Duodenal mucosa (tissue), 2 donors: ENCODE results near the gene AATF.

Source experiments
- H3K27ac ChIP-seq: one replicate; pipeline ENCODE4 v1.7.0; 2013; ENCODE audit warnings: low read depth, low read length
- H3K27me3 ChIP-seq, 2 donors: one replicate each; pipeline ENCODE4 v1.7.0; 2013; ENCODE audit warnings: low read length in 2 of 2, control low read depth in 1 of 2; ENCODE audit not compliant: insufficient read depth in 2 of 2, control insufficient read depth in 1 of 2
- H3K36me3 ChIP-seq, 2 donors: one replicate each; pipeline ENCODE4 v1.7.0; 2013; ENCODE audit warnings: low read length in 2 of 2, control low read depth in 1 of 2; ENCODE audit not compliant: insufficient read depth in 2 of 2, control insufficient read depth in 1 of 2
- H3K4me1 ChIP-seq, 2 donors: one replicate each; pipeline ENCODE4 v1.7.0; 2013; ENCODE audit warnings: low read length in 2 of 2, control low read depth in 1 of 2; ENCODE audit not compliant: insufficient read depth in 2 of 2, control insufficient read depth in 1 of 2
- H3K4me3 ChIP-seq, 2 donors: one replicate each; pipeline ENCODE4 v1.7.0; 2013; ENCODE audit warnings: low read length in 2 of 2, low read depth in 1 of 2
- H3K9ac ChIP-seq, 2 donors: one replicate each; pipeline ENCODE4 v1.7.0; 2013; ENCODE audit warnings: low read length in 2 of 2, low read depth in 1 of 2
- H3K9me3 ChIP-seq, 2 donors: one replicate each; pipeline ENCODE4 v1.7.0; 2013; ENCODE audit warnings: low read length in 2 of 2, control low read depth in 1 of 2; ENCODE audit not compliant: control insufficient read depth in 1 of 2

The AATF gene

GRCh38 chr17:37059493-37059892, 110.7 kb downstream of the AATF start:
- Histone ChIP-seq H3K4me3 (no peak overlapping the region), H3K27ac (no peak overlapping the region), H3K36me3 (peaks cover 4 to 21% of the 10 kb centered on the region in 2 donors), H3K27me3 (no peaks in the 10 kb centered on the region), H3K9me3 (no peaks in the 10 kb centered on the region), H3K9ac (no peak overlapping the region), H3K4me1 (peaks cover 0 to 3% of the 10 kb centered on the region in 2 donors)

GRCh38 chr17:37060094-37060493, 111.3 kb downstream of the AATF start:
- H3K9ac ChIP-seq, result no peak overlapping the region
- H3K27me3 ChIP-seq, result no peaks in the 10 kb centered on the region
- peaks cover 0 to 3% of the 10 kb centered on the region in 2 donors for H3K4me1 ChIP-seq
- H3K36me3 ChIP-seq, result peaks cover 4 to 16% of the 10 kb centered on the region in 2 donors
- H3K9me3 ChIP-seq, result no peaks in the 10 kb centered on the region
- H3K4me3 ChIP-seq, result no peak overlapping the region
- no peak overlapping the region for H3K27ac ChIP-seq

- H3K27me3 ChIP-seq, result no peaks in the 10 kb centered on the region
- H3K4me1 ChIP-seq, result peaks cover 3 to 7% of the 10 kb centered on the region in 2 donors
- no peak overlapping the region for H3K4me3 ChIP-seq
- H3K9me3 ChIP-seq, result no peaks in the 10 kb centered on the region
- peaks cover 4 to 12% of the 10 kb centered on the region in 2 donors for H3K36me3 ChIP-seq
- no peak overlapping the region for H3K9ac ChIP-seq
- H3K27ac ChIP-seq, result no peak overlapping the region
Observed at GRCh38 chr17:37060928-37061327, 112.2 kb downstream of the AATF start.

GRCh38 chr17:37062021-37062420, 113.3 kb downstream of the AATF start:
- Histone ChIP-seq H3K4me3 (no peak overlapping the region), H3K9ac (no peak overlapping the region), H3K36me3 (peaks cover under 1 to 2% of the 10 kb centered on the region in 2 donors), H3K27me3 (no peaks in the 10 kb centered on the region), H3K27ac (no peak overlapping the region), H3K4me1 (peaks cover 3 to 15% of the 10 kb centered on the region in 2 donors), H3K9me3 (no peaks in the 10 kb centered on the region)

- Histone ChIP-seq H3K9ac (no peak overlapping the region), H3K4me1 (peaks cover 14 to 21% of the 10 kb centered on the region in 2 donors), H3K27me3 (no peaks in the 10 kb centered on the region), H3K36me3 (no peaks in the 10 kb centered on the region), H3K9me3 (peaks cover 0 to 1% of the 10 kb centered on the region in 2 donors), H3K4me3 (no peak overlapping the region), H3K27ac (no peak overlapping the region)
Observed at GRCh38 chr17:37064206-37064605, 115.5 kb downstream of the AATF start.

GRCh38 chr17:37064956-37065355, 116.2 kb downstream of the AATF start:
- no peak overlapping the region for H3K27ac ChIP-seq
- H3K36me3 ChIP-seq, result no peaks in the 10 kb centered on the region

GRCh38 chr17:37065486-37066321, 117.0 kb downstream of the AATF start:
- H3K27ac ChIP-seq, result no peak overlapping the region
- no peaks in the 10 kb centered on the region for H3K27me3 ChIP-seq

More at GRCh38 chr17:37064956-37065355, 116.2 kb downstream of the AATF start:
- Histone ChIP-seq H3K9me3 (peaks cover 0 to 3% of the 10 kb centered on the region in 2 donors), H3K4me3 (no peak overlapping the region), H3K4me1 (peaks cover 14 to 21% of the 10 kb centered on the region in 2 donors), H3K27me3 (no peaks in the 10 kb centered on the region), H3K9ac (no peak overlapping the region)

GRCh38 chr17:37066322-37067255, 117.8 kb downstream of the AATF start:
- peak overlapping the region in 1 of 2 donors; percentile 23 for H3K4me3 ChIP-seq
- no peaks in the 10 kb centered on the region for H3K36me3 ChIP-seq
- peaks cover 11 to 21% of the 10 kb centered on the region in 2 donors for H3K4me1 ChIP-seq
- no peak overlapping the region for H3K9ac ChIP-seq
- H3K9me3 ChIP-seq, result peaks cover 0 to 3% of the 10 kb centered on the region in 2 donors
- no peak overlapping the region for H3K27ac ChIP-seq
- no peaks in the 10 kb centered on the region for H3K27me3 ChIP-seq

More at GRCh38 chr17:37065486-37066321, 117.0 kb downstream of the AATF start:
- Histone ChIP-seq H3K36me3 (no peaks in the 10 kb centered on the region), H3K9ac (no peak overlapping the region), H3K9me3 (peaks cover 0 to 3% of the 10 kb centered on the region in 2 donors), H3K4me1 (peaks cover 14 to 21% of the 10 kb centered on the region in 2 donors), H3K4me3 (peak overlapping the region in 1 of 2 donors; percentile 23)

- peaks cover 0 to 3% of the 10 kb centered on the region in 2 donors for H3K9me3 ChIP-seq
- peak overlapping the region in 1 of 2 donors; percentile 51 for H3K9ac ChIP-seq
- peak overlapping the region; percentile 26 for H3K27ac ChIP-seq
Observed at GRCh38 chr17:37067555-37068111, 118.9 kb downstream of the AATF start.

More at GRCh38 chr17:37067555-37068111, 118.9 kb downstream of the AATF start:
- no peaks in the 10 kb centered on the region for H3K36me3 ChIP-seq
- H3K4me1 ChIP-seq, result peaks cover 11 to 21% of the 10 kb centered on the region in 2 donors
- no peaks in the 10 kb centered on the region for H3K27me3 ChIP-seq
- H3K4me3 ChIP-seq, result peak overlapping the region; percentile 45 to 48
